ENCODE measurements around the gene ANKRD63. TPM values are rescaled to one million over a fixed set of nuclear protein-coding genes. Genes with fewer than 3 reads are reported as not detected.

Gene ANKRD63
- total and polyA plus RNA-seq, 9 of the 15 experiments (the other 6 are each of a cell fraction or from before 2014, with no cell fraction given), result 1.3 to 2.0 (median 1.8) TPM; not detected in 6

- TF ChIP-seq MITF (IDR thresholded peaks at IDR 0.05) (0 out of 2 replicates have a peak, but pooled peaks have one; percentile 34), KDM2B (CRISPR knock-in tag; IDR thresholded peaks at IDR 0.05) (peak; percentile 73), XRCC5 (IDR thresholded peaks at IDR 0.05; ENCODE audit: low read depth, low read length) (no peak), AFF4 (CRISPR knock-in tag; IDR thresholded peaks at IDR 0.05) (0 out of 2 replicates have a peak, but pooled peaks have one; percentile 46), YY1 (IDR thresholded peaks at IDR 0.05; ENCODE audit: borderline replicate concordance in 1 of 3, control insufficient read depth in 1 of 3, extremely low read depth in 1 of 3, insufficient read depth in 3 of 3, insufficient read length in 1 of 3, insufficient replicate concordance in 2 of 3, low read depth in 1 of 3, low read length in 2 of 3) (peak in 1 of 3 experiments; percentile 47), MXI1 (IDR thresholded peaks at IDR 0.05; ENCODE audit: low read depth, low read length) (0 out of 2 replicates have a peak, but pooled peaks have one; percentile 11), ETV5 (CRISPR knock-in tag; IDR thresholded peaks at IDR 0.05; ENCODE audit: low read depth) (peak; percentile 14; the same call in 1 of the 2 replicates), STAG1 (CRISPR knock-in tag; IDR thresholded peaks at IDR 0.05; ENCODE audit: borderline replicate concordance) (peak; percentile 63), ZBTB7A (IDR thresholded peaks at IDR 0.05; ENCODE audit: borderline replicate concordance, control insufficient read depth, low read depth, low read length) (peak; percentile 64; the same call in 1 of the 2 replicates), ZNF830 (CRISPR knock-in tag; IDR thresholded peaks at IDR 0.05) (peak; percentile 81; the same call in 1 of the 2 replicates), TFAP4 (CRISPR knock-in tag; IDR thresholded peaks at IDR 0.05; ENCODE audit: borderline replicate concordance) (peak; percentile 45; the same call in 1 of the 2 replicates), E2F6 (IDR thresholded peaks at IDR 0.05; ENCODE audit: borderline replicate concordance in 1 of 2, extremely low read depth in 1 of 2, insufficient read depth in 1 of 2, insufficient read length in 1 of 2, low read depth in 1 of 2, low read length in 1 of 2, poor library complexity in 1 of 2, severe bottlenecking in 1 of 2) (peak; percentile 63 to 90), ZNF282 (CRISPR knock-in tag; IDR thresholded peaks at IDR 0.05) (peak; percentile 94; the same call in 1 of the 2 replicates), ZNF778 (CRISPR knock-in tag; IDR thresholded peaks at IDR 0.05) (no peak), SMARCA4 (IDR thresholded peaks at IDR 0.05) (no peak)
Observed at GRCh38 chr15:40282147-40282868, 556 bp downstream of the ANKRD63 start (continued).

Data from K562 (cell line).